GM12878 (cell line): Measurements from ENCODE around the gene TAF3. TPM values are rescaled to one million over a fixed set of nuclear protein-coding genes. Genes with fewer than 3 reads are reported as not detected.

Source experiments
- ATAC-seq: fragments of 200-7000 bp; cut with Tn5 transposase; 3 replicates; pipeline ENCODE4 v1.9.1; 2020; ENCODE audit warnings: mild to moderate bottlenecking, moderate library complexity
- BruUV-seq: library from RNA; stranded (reverse); fragments of 400-500 nt; replicated peaks from 2 replicates; lab custom pipeline; 2021; lab: Mats Ljungman, UMichigan
- CTCF ChIA-PET: fragments of 300-600 bp; sonication (Branson Sonifier 250); formaldehyde crosslinking; extraction: SDS; loops from one replicate; lab custom pipeline; 2021; ENCODE audit warnings: inconsistent platforms; lab: Yijun Ruan, JAX
- POLR2A ChIA-PET: fragments of 350-600 bp; formaldehyde crosslinking; extraction: SDS; loops from one replicate; lab custom pipeline; 2021; ENCODE audit warnings: inconsistent platforms; lab: Charles Lee
- RAD21 ChIA-PET: fragments of 300-600 bp; sonication (Branson Sonifier 250); formaldehyde crosslinking; loops from one replicate; lab custom pipeline; 2023; ENCODE audit warnings: antibody characterized with exemption; ENCODE audit not compliant: unreplicated experiment; lab: Charles Lee
- SMC1A ChIA-PET: fragments of 300-600 bp; sonication (Branson Sonifier 250); formaldehyde crosslinking; loops from one replicate; lab custom pipeline; 2023; ENCODE audit not compliant: unreplicated experiment, uncharacterized antibody; lab: Charles Lee
- DNase-seq: peaks from one replicate; pipeline ENCODE4 v3.0.0-alpha.2; 2011; ENCODE audit warnings: low read depth, low spot score
- FAIRE-seq: peaks from 3 replicates; lab custom pipeline; 2011; peaks lifted over from hg19 to GRCh38; lab: Jason Lieb, UNC
- H2AFZ ChIP-seq: 2 replicates; pipeline ENCODE4 v1.6.0; 2011; ENCODE audit warnings: low read depth, low read length, control low read depth; ENCODE audit not compliant: control insufficient read depth
- H3K27ac ChIP-seq: 2 replicates; pipeline ENCODE4 v1.5.1; 2011; ENCODE audit warnings: control low read depth; ENCODE audit not compliant: control insufficient read depth, insufficient read depth
- H3K27me3 ChIP-seq, 2 experiments: replicated peaks in 1 of 2; 2 replicates each; pipeline versions ENCODE4 v1.6.0 to v1.6.1; 2011; ENCODE audit warnings: low read length in 1 of 2; ENCODE audit not compliant: control insufficient read depth in 2 of 2, insufficient read depth in 2 of 2
- H3K36me3 ChIP-seq, 2 experiments: 2 replicates each; pipeline ENCODE4 v1.5.1; 2011; ENCODE audit warnings: low read length in 1 of 2; ENCODE audit not compliant: control insufficient read depth in 2 of 2, insufficient read depth in 2 of 2
- H3K4me1 ChIP-seq: 2 replicates; pipeline ENCODE4 v1.6.1; 2011; ENCODE audit warnings: mild to moderate bottlenecking, low read length, moderate library complexity, mixed read lengths; ENCODE audit not compliant: control insufficient read depth, insufficient read depth
- H3K4me2 ChIP-seq: 2 replicates; pipeline ENCODE4 v1.6.0; 2011; ENCODE audit warnings: control low read depth; ENCODE audit not compliant: control insufficient read depth, insufficient read depth
- H3K4me3 ChIP-seq: fragments of 200-600 bp; sonication (generic); 2 replicates; pipeline ENCODE4 v1.5.1; 2016
- H3K79me2 ChIP-seq: 2 replicates; pipeline ENCODE4 v1.6.0; 2011; ENCODE audit warnings: low read length; ENCODE audit not compliant: control insufficient read depth, insufficient read depth
- H3K9ac ChIP-seq: 2 replicates; pipeline ENCODE4 v1.8.0; 2011; ENCODE audit warnings: low read length, control low read depth, mixed read lengths; ENCODE audit not compliant: control insufficient read depth, insufficient read depth
- H3K9me3 ChIP-seq: replicated peaks from 3 replicates; pipeline ENCODE4 v1.5.1; 2011; ENCODE audit warnings: mild to moderate bottlenecking, low read length; ENCODE audit not compliant: control insufficient read depth, insufficient read depth
- H4K20me1 ChIP-seq: 2 replicates; pipeline ENCODE4 v1.6.0; 2011; ENCODE audit not compliant: control insufficient read depth, insufficient read depth
- CBX3 ChIP-seq: fragments of 200-600 bp; sonication (generic); IDR thresholded peaks from 2 replicates; pipeline ENCODE4 v1.6.1; 2016; ENCODE audit warnings: low read depth, borderline replicate concordance
- MXI1 ChIP-seq: fragments of 150-350 bp; IDR thresholded peaks from 2 replicates; pipeline ENCODE4 v1.6.1; 2011; ENCODE audit warnings: low read depth, mild to moderate bottlenecking, inconsistent platforms, low read length, improper control_type of control experiment
- NFXL1 ChIP-seq: fragments of 450-650 bp; IDR thresholded peaks from 2 replicates; pipeline ENCODE4 v1.6.1; 2017; ENCODE audit warnings: antibody characterized with exemption, mild to moderate bottlenecking, borderline replicate concordance
- TARDBP ChIP-seq: IDR thresholded peaks from 2 replicates; pipeline ENCODE4 v1.6.1; 2016; ENCODE audit warnings: borderline replicate concordance
- WGBS: methylation state at CpG from one replicate; pipeline ENCODE4 v1.1.6; 2016; ENCODE audit warnings: low lambda C conversion rate; ENCODE audit not compliant: insufficient replicate concordance, insufficient coverage; ENCODE audit errors: missing lambda C conversion rate; 5-methylcytosine and 5-hydroxymethylcytosine counted together
- in situ Hi-C: fragments of 300-500 bp; cut with MboI; formaldehyde crosslinking; loops from 9 replicates; pipeline ENCODE4 v1.14.3; 2018; ENCODE audit warnings: mixed read lengths
- intact Hi-C: fragments of 100-400 bp; cut with micrococcal nuclease; formaldehyde crosslinking; loops from one replicate; pipeline ENCODE4 v1.14.2; 2022; ENCODE audit not compliant: unreplicated experiment
- polyA plus RNA-seq, 11 experiments: library from polyadenylated mRNA; depleted of rRNA in 4 of 11; unstranded in 6 of 11; stranded (reverse) in 5 of 11; fragments of >200 nt; fragmentation: Nextera tagmentation in 4 of 11; fragmentation: Illumina TruSeq in 1 of 11; extraction: Ambion mirVana in 4 of 11; extraction: Trizol in 1 of 11; gene quantifications; 1 replicate in 1 of 11; 2 replicates in 10 of 11; pipeline versions ENCODE4 v1.2.1 to v1.2.3, GENCODE V29; 2011 to 2016; ENCODE audit warnings: inconsistent platforms in 2 of 11, missing spikeins in 2 of 11, low read depth in 1 of 11
- total RNA-seq, 4 experiments: library from RNA; depleted of rRNA in 3 of 4; stranded (reverse); fragments of >200 nt in 3 of 4; fragmentation: Illumina TruSeq in 1 of 4; extraction: Trizol in 1 of 4; gene quantifications; 2 replicates each; pipeline versions ENCODE4 v1.2.1 to v1.2.3, GENCODE V29; 2013 to 2021
- TF ChIP-seq, protein P1 (sequence below): fragments of 450-650 bp; IDR thresholded peaks from 2 replicates; pipeline ENCODE4 v1.6.1; 2017; ENCODE audit warnings: antibody characterized with exemption, mild to moderate bottlenecking, moderate library complexity

TAF3 gene
- total and polyA plus RNA-seq, 10 of the 15 experiments (the other 5 are each of a cell fraction or from before 2014, with no cell fraction given) = 2.0 to 10.1 (median 3.7) TPM

DNA sequence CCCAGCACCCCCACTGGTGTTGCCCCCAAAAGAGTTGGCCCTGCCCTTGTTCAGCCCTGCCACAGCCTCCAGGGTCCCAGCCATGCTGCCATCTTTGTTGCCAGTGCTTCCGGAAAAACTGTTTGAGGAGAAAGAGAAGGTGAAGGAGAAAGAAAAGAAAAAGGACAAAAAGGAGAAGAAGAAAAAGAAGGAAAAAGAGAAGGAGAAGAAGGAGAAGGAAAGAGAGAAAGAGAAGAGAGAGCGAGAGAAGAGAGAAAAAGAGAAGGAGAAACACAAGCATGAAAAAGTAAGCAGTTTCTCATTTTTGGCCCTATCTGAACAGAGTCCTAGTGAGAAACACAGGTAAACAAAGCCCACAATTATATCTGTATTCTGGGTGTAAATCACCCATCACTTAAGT, 147.2 kb downstream of the TAF3 start (continued):
- TF ChIP-seq, protein P1, sequence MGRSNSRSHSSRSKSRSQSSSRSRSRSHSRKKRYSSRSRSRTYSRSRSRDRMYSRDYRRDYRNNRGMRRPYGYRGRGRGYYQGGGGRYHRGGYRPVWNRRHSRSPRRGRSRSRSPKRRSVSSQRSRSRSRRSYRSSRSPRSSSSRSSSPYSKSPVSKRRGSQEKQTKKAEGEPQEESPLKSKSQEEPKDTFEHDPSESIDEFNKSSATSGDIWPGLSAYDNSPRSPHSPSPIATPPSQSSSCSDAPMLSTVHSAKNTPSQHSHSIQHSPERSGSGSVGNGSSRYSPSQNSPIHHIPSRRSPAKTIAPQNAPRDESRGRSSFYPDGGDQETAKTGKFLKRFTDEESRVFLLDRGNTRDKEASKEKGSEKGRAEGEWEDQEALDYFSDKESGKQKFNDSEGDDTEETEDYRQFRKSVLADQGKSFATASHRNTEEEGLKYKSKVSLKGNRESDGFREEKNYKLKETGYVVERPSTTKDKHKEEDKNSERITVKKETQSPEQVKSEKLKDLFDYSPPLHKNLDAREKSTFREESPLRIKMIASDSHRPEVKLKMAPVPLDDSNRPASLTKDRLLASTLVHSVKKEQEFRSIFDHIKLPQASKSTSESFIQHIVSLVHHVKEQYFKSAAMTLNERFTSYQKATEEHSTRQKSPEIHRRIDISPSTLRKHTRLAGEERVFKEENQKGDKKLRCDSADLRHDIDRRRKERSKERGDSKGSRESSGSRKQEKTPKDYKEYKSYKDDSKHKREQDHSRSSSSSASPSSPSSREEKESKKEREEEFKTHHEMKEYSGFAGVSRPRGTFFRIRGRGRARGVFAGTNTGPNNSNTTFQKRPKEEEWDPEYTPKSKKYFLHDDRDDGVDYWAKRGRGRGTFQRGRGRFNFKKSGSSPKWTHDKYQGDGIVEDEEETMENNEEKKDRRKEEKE = no peak
- TF ChIP-seq MXI1 (no peak), NFXL1 (no peak), CBX3 (no peak)
- TF ChIP-seq, all 136 proteins: peak for 0

DNA sequence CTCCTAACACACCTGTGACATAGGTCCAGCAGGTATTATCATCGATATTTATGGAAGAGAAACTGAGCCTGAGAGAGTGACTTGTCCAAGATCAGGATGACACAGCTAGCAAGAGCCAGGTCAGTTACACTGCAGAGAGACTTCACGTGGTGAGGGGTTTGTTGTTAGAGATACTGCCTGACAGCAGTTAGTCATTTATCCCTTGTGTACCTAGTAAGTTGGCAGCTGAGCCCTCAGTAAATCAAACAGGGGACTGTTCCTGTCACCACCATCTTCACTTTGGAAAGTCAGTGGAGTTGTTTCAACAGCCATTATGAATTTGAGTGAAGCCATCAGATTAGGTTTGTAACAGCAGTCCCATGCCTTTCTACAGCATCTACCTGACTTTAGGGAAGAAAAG, 148.7 kb downstream of the TAF3 start:
- FAIRE-seq (no peak), ATAC-seq (no peak), DNase-seq (no peak)
- no TSS peak for BruUV-seq
- intact Hi-C loops = no loop called here
- H3K9me3 ChIP-seq = no peaks in the 10 kb centered on the region
- H3K27ac ChIP-seq = no peak overlapping the region
- ChIA-PET RAD21 (no interaction called here), POLR2A (no interaction called here), SMC1A (interaction anchor here (0.7 to 1.5 kb wide), 3 partner anchors 8 to 12 kb away, joined by 3 to 5 read pairs (median 3); no protein-coding TSS in a partner anchor), CTCF (no interaction called here)
- H4K20me1 ChIP-seq = no peaks in the 10 kb centered on the region
- no peaks in the 10 kb centered on the region for H3K27me3 ChIP-seq
- H3K4me1 ChIP-seq = no peaks in the 10 kb centered on the region
- in situ Hi-C loops = no loop called here
- no peak for TF ChIP-seq TARDBP
- H3K4me2 ChIP-seq = no peak overlapping the region
- H3K9ac ChIP-seq = no peak overlapping the region
- no peak overlapping the region for H2AFZ ChIP-seq
- 70% methylated on average over 2 of the region's 2 CpGs for WGBS
- H3K36me3 ChIP-seq = peaks cover 0 to 5% of the 10 kb centered on the region in 2 experiments; a peak in 3 of 4 replicates
- no peaks in the 10 kb centered on the region for H3K79me2 ChIP-seq
- H3K4me3 ChIP-seq = no peak overlapping the region
